Forelimb muscle (tissue), 1 donor: ENCODE results near the gene MGAT3. TPM values are rescaled to one million over a fixed set of nuclear protein-coding genes. Genes with fewer than 3 reads are reported as not detected.

ENCODE experiments used
- DNase-seq: peaks from one replicate; pipeline ENCODE4 v3.0.0-alpha.2; 2013; ENCODE audit warnings: low read depth
- polyA plus RNA-seq: library from polyadenylated mRNA; unstranded; fragments of 120-200 nt; gene quantifications from one replicate; pipeline ENCODE4 v1.2.1, GENCODE V29; 2013; ENCODE audit not compliant: insufficient read length

Gene MGAT3
- polyA plus RNA-seq, 1 donor: 3.5 TPM

DNA sequence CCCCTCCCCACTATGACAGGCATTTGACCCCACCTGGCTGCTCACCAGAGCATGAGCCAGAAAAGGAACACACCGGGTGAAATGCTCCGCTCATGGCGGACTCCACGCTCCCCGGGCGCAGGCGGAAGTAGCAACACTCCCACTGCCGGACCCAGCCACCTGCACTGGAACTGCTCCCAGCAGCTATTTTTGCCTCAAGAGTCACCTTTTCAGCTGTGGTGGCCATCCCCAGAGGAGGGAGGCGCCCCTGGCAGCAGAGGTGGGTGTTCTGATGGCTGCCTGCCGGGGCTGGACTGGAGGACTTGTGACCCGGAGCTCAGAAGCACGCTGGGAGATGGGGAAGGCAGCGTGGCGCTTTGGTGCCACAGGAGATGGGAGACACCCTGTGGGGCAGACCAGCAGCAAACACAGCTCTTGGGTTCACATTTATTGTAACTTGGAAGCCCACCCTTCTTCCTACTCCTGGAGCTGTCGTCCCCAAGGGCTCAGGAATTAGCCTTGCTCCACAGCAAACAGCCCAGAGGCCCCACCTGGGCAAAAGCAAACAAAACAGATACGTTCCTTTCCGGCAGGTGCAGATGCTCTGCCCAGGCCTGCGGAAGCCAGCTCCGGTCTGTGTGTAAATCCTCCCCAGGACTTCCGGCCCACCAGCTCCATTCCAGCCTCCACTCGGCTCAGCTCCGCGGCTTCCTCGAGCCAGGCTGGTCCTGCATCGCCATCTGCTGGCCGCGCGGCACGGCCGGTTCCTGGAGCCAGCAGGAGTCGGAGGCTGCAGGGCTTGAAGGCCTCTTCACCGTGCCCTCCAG, 72.1 kb downstream of the MGAT3 start:
- DNase-seq: no peak

DNA sequence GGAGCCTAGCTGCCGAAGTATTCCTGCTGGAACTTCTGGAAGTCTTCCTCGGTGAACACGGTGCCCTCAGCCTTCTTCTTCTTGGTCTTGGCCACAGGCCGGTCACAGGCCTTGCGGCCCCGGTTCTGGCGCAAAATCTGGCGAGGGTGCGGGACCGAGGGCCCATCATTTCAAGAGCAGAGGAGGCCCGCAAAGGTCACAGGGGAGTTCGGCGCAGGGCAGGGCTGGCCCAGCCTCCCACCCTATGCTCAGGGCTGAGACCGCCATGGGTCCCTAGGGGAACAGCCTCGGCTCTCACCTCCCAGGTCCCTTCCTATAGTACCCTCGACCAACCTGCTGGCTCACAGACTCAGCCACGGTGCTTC, 72.7 kb downstream of the MGAT3 start:
- DNase-seq: no peak

DNA sequence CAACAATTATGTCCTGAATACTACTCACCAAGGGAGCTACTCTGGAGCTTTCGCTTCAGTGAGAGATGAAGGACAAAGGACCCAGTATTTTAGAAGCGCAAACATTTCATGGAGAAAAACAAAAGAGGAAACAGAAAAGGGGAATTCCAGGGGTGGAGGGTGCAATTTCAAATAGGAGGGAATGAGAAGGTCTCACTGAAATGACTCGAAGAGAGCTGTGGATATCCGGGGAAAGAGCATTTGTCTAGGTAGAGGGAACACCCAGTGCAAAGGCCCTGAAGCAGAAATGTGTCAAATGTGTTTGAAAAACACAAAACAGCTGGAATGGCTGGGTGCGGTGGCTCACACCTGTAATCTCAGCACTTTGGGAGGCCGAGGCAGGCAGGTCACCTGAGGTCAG, 73.3 kb downstream of the MGAT3 start:
- DNase-seq: no peak

DNA sequence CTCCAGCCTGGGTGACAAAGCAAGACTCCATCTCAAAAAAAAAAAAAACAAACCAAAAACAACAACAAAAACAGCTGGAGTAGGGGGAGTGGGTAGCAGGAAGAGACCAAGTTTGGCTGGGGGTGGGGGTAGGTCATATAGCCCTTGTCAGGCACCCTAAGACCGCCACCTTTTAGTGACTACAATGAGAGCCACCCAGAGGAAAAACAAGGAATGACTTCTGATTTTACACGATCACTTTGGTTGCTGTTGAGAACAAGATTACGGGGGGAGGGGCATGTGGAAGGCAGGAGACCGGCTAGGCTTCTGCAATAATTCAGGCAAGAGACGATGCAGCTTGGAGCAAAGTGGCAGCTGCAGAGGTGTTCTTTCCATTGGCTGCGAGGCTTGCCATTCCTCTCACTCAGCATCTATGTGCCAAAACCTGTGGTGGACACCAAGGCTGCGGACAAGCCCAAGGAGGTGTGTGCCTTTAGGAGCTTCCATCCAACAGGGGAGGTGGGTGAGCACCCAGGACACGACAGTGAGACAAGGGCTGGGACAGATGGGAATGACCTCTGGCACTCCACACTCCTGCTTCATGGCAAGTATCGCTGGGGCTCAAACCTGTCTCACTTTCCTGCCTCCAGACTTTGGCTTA, 74.0 kb downstream of the MGAT3 start:
- DNase-seq: no peak

DNA sequence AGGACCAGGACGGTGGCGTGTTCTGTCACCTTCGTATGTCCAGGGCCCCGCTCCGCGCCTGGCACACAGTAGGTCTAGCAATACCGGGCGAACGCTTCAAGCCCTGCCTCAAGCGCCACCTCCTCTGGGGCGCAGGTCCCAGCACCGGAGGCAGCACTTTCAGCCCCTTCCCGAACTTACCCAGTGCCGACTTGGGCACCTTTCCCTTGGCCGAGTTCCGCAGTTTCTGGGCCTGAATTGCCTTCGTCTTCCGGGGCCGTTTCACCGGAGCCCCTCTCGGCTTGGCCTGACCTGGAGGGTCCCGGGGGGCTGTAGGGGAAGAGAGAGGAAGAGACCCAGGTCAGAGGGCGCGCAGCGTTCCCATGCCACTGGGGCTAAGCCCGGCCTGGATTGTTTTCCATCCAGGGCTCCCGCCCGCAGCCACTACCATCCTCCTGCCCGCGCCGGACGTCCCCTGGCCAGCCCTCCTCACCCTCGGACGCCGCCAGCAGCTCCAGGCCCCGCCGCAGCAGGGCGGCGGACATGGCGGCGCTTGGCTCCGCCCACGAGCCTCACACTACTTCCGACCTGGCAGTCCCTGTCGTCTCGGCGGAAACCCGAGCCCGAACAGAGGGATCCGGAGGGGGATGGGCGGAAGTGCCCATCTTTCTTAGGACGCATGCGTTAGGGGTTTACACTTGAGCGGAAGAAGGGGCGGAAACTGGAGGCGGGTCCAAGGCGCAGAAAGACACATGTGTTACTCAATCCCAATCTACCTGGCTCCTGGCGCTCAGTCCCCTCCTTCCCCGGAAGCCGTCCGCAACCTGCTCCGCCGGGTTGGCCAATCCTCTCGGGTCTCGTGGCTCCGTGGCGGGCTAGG, 75.6 kb downstream of the MGAT3 start, which contains the start of gene RPS19BP1:
TSS of gene RPS19BP1 (minus strand) at position 534 of the 859 bp plus-strand sequence. CDS start at position 524, 10 bp downstream.
- peak; percentile 99 for DNase-seq

DNA sequence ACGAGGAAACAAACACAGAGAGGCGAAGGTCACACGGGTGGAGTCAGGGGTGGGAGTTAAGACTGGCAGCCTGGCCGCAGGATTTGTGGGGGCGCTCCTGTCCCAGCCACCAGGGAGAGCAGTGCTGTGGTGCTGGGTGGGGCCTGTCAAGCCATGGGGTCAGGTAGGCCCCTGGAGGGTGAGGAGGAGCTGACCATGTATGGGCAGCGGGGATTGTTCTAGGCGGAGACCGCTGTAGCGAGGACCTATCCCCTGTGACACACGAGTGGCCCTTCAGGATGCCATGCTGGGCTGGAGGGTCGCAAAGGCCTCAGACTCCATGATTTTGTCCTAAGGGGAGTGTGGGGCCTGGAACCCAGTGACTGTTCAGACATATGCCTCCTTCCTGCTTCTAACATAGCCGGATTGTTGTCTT, 77.3 kb downstream of the MGAT3 start:
- DNase-seq: no peak

DNA sequence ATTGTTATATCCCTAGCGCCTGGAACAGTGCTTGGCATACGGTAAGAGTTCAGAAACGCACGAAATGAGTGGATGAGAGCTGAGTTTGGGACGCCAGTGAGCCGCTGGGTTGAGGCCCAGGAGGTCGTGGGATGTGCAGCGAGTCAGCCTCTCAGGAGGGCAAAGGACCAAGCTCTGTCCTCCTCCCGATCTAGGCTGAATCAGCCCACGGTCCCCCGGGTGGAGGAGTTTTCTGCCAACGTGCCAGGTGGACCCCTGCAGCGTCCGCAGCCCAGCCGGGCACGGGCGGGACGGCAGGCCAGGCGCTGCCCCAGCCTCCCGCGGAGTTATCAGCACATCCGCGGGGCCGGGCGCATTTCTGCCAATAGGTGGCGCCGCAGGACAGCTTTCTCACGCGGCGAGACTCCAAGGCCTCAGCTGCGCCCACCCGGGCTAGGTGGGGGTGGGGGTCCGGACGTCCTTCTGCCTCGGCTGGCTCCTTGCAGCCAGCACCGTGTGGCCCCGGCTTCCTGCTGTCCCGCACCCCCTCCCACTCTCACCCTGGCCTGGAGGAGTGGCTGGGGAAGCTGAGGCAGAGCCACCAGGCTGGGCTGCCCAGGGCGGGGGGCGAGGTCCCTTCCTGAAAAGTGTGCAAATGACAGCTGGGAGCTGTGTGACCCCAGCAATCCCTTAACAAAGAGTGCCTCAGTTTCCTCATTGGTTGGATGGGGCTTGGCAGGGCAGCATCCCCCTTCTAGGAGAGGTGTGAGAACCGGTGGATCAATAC, 78.0 kb downstream of the MGAT3 start:
- no peak for DNase-seq

DNA sequence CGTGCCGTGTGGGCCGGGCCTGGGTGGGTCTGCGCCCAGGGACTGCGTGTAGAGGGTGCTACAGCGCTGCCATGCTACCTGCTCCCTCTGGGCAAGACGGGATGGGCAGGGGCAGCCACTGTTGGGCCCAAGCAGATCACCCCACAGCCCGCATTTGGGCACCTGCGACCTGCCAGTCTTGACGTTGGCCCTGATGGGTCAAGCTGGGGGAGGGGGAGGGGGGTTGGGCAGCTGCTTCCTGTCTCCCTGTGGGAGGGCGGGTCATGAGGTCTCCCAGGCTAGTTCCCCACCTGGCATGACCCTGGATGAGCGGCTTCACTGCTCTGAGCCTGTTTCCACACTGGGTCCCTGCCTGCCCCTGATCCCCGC, 78.5 kb downstream of the MGAT3 start:
- DNase-seq: no peak

DNA sequence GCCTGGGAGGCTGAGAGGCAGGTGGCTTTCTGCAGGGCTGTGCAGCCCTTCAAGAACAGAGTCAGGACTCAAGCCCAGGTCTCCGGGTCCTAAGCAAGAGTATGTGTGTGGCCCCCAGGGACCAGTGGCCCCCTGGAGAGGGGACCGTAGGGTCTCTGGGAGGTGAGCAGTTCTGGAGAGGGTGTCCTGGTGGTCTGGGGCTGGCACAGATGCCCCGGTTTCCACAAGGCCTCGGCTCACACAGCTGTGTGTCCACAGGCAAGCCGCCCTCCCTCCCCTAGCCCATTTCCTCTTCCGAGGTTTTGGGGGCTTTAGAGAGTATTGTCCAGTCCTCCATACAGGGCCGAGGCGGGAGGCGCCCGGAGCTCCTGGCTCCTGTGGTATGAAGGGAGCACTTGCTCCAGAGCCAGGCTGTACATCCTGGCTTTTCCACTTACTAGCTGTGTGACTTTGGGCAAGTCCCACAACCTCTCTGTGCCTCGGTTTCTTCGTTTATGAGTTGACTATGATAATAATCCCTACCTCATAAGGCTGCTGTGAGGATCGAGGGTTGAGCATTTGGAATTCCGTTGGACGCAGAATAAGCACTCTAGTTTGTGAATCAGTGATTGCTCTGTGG, 79.1 kb downstream of the MGAT3 start:
- no peak for DNase-seq

DNA sequence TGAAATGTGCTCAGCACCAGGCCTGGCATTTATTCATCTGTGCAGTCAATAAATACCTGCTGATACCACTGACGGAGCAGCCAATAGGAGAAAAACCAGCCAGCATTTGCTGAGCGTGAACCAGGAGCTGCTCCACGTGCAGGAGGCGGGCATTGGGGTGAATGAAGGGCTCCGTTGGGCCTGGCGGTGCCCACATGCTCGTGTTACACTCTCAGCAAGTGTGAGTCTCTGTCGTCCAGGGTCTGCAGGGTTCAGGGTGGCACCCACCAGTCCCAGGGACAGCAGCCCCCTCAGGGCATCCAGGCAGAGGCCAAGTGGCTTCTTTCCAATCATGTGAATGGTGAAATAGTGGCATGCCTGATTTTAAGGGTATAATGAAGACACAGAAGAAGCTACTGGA, 79.9 kb downstream of the MGAT3 start:
- no peak for DNase-seq

DNA sequence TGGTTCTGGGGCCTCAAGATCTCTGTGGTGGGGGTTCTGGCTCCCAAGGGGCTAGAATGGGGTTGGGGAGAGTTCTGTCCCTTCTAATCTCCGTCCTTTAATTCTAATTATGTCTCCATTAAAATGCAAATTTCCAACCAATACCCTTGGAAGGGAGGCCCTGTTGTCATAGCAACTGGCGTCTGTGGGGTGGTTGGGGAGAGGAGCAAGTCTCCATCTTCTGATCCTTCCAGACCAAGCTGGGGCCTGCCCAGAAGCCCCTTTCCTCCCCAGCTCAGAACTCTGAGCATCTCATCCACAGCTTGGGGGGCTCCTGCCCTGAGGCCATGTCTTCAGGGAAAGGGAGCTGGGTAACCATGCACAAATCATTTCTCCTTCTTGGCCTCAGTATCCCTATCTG, 81.2 kb downstream of the MGAT3 start:
- no peak for DNase-seq

Other genes with a start within 250 kb of the MGAT3 start
- gene PDGFB, start 212.0 kb upstream of the MGAT3 start, polyA plus RNA-seq: 18.3 TPM
- gene RPL3, start 137.4 kb upstream of the MGAT3 start, polyA plus RNA-seq: 2,943 TPM
- gene SYNGR1, start 107.0 kb upstream of the MGAT3 start, polyA plus RNA-seq: 12.9 TPM
- 23.3 TPM for gene TAB1, start 57.2 kb upstream of the MGAT3 start, polyA plus RNA-seq
- 15.3 TPM for gene MIEF1, start 45.3 kb downstream of the MGAT3 start, polyA plus RNA-seq
- gene ATF4, start 63.5 kb downstream of the MGAT3 start, polyA plus RNA-seq: 358 TPM
- gene RPS19BP1, start 75.7 kb downstream of the MGAT3 start, polyA plus RNA-seq: 50.8 TPM
- 0.10 TPM for gene CACNA1I, start 113.7 kb downstream of the MGAT3 start, polyA plus RNA-seq